ENCODE results near the gene EIF2A. TPM values are rescaled to one million over a fixed set of nuclear protein-coding genes. Genes with fewer than 3 reads are reported as not detected.

The EIF2A gene
- total and polyA plus RNA-seq, 9 of the 15 experiments (the other 6 are each of a cell fraction or from before 2014, with no cell fraction given) = 106 to 192 (median 168) TPM

GRCh38 chr3:150528354-150528797 is 18.2 kb upstream of the EIF2A start (continued):
- peak; percentile 28; the same call in 1 of the 2 replicates for TF ChIP-seq REST (IDR thresholded peaks at IDR 0.05; ENCODE audit: borderline replicate concordance)
- no peak for TF ChIP-seq REST (CRISPR knock-in tag; IDR thresholded peaks at IDR 0.05; ENCODE audit: low read depth)
- no peak for TF ChIP-seq TSC22D4 (tag; IDR thresholded peaks at IDR 0.05)

DNA sequence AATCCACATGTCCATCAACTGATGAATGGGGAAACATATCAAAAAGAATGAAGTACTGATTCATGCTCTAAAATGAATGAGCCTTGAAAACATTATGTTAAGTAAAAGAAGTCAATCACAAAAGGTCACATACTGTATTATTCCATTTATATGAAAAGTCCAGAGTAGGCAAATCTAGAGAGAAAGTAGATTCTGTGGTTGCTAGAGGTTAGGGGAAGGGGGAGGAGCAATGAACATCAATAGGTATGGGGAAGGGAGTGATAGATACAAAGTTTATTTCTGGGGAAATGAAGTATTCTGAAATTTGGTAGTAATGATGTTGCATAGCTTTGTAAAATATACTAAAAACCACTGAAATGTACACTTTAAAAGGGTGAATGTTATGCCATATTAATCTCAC is 14.8 kb upstream of the EIF2A start:
- H3K9me1 ChIP-seq (ENCODE audit: control insufficient read depth, insufficient read depth, low read length) = no peaks in the 10 kb centered on the region
- H3K4me1 ChIP-seq (replicated peaks in 1 of 2; ENCODE audit: control insufficient read depth in 2 of 2, insufficient read depth in 2 of 2, low read length in 2 of 2) = no peaks in the 10 kb centered on the region
- intact Hi-C loops (cut with micrococcal nuclease) (no loop called here), in situ Hi-C loops (cut with MboI) (loop anchor here (25.0 kb wide), 1 partner anchor 331 kb away; no protein-coding TSS in a partner anchor)
- no peak overlapping the region for H3K27ac ChIP-seq (ENCODE audit: extremely low read depth, low read depth, low read length)
- H3K27me3 ChIP-seq (ENCODE audit: control insufficient read depth in 2 of 2, insufficient read depth in 2 of 2, low read length in 2 of 2) = no peaks in the 10 kb centered on the region
- ChIA-PET CTCF (ENCODE audit: low intra/inter-chr PET ratio) (no interaction called here), POLR2A (interaction anchor here (0.6 kb wide), 1 partner anchor 14 kb away, joined by 3 read pairs; the partner anchor contains the start of gene SERP1)
- H3K4me3 ChIP-seq = no peak overlapping the region
- no peaks in the 10 kb centered on the region for H3K36me3 ChIP-seq (ENCODE audit: control insufficient read depth, insufficient read depth, low read length)
- H3K4me2 ChIP-seq (ENCODE audit: insufficient read depth, low read length) = no peak overlapping the region
- no peak overlapping the region for H3K9ac ChIP-seq (ENCODE audit: insufficient read depth in 1 of 2, low read depth in 2 of 2, low read length in 2 of 2)
- H4K20me1 ChIP-seq (replicated peaks; ENCODE audit: control insufficient read depth, insufficient read depth, low read length) = no peaks in the 10 kb centered on the region
- BruUV-seq (replicated peaks) = no TSS peak
- ATAC-seq = no peak
- no peak for FAIRE-seq
- no peaks in the 10 kb centered on the region for H3K79me2 ChIP-seq (ENCODE audit: control insufficient read depth, insufficient read depth, low read length)
- no peak overlapping the region for H2AFZ ChIP-seq (ENCODE audit: low read depth, low read length)
- no peaks in the 10 kb centered on the region for H3K9me3 ChIP-seq (replicated peaks; ENCODE audit: control insufficient read depth, insufficient read depth, low read depth, low read length)
- DNase-seq (ENCODE audit: extremely low read depth in 1 of 4, low spot score in 3 of 4) = no peak
- no peak for TF ChIP-seq RBM25 (IDR thresholded peaks at IDR 0.05; ENCODE audit: low read depth, low read length, severe bottlenecking)
- TF ChIP-seq PATZ1 (CRISPR knock-in tag; IDR thresholded peaks at IDR 0.05; ENCODE audit: borderline replicate concordance) = no peak
- TF ChIP-seq HDGF (IDR thresholded peaks at IDR 0.05) = no peak
- no peak for TF ChIP-seq CHD4 (IDR thresholded peaks at IDR 0.05; ENCODE audit: insufficient read depth, insufficient replicate concordance, low read depth, low read length, poor library complexity, severe bottlenecking)
- no peak for TF ChIP-seq HLTF (IDR thresholded peaks at IDR 0.05)
- TF ChIP-seq TAF9B (IDR thresholded peaks at IDR 0.05; ENCODE audit: partially characterized antibody) = no peak
